HG02981 (cell line): ENCODE data around the gene RFC1.

Source experiments
- ATAC-seq: cut with Tn5 transposase; IDR thresholded peaks from one replicate; pipeline ENCODE4 v1.9.1; 2021; ENCODE audit warnings: mild to moderate bottlenecking, moderate library complexity; ENCODE audit not compliant: unreplicated experiment

RFC1 gene

DNA sequence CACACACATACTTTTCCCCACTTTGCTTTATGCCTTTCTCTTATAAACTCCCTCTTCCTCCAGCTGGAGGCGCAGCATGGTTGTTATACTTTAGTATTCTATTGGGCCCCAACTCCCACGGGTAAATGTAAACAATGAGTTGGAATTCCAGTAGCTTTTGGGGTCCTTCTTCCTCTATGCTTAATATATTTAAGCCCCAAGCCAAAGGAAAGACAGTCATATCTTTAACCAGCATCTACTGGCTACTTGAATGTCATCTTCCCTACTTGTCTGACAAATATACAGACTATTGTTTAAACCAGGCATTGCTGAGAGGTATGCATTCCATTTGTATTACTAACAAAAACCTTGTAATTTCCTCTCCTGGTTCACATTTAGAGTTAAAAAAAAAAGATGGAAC, 110.9 kb downstream of the RFC1 start:
- ATAC-seq: no peak

DNA sequence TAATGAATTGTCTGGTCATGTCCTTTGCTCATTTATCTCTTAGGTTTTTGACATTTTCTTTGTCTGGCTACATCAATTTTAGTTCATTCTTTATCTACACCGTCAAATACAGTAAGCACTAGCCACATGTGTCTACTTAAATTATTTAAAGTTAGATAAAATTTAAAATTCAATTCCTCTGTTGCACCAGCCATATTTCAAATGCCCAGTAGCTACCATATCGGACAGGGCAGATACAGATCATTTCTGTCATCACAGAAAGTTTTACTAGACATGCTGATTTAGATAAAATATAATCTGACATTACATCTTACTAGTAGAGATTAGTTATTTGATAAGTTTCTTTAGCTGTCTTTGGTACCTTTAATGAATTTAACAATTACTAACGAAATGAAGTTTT, 122.7 kb downstream of the RFC1 start:
- no peak for ATAC-seq
